GM23338 (cell line): Measurements from ENCODE around the gene EHD1. TPM values are rescaled to one million over a fixed set of nuclear protein-coding genes. Genes with fewer than 3 reads are reported as not detected.

ENCODE experiments used
- ATAC-seq: fragments of 200-7000 bp; cut with Tn5 transposase; 3 replicates; pipeline ENCODE4 v1.9.1; 2020
- DNase-seq: peaks from one replicate; pipeline ENCODE4 v3.0.0-alpha.2; 2015; ENCODE audit warnings: low spot score
- H2AFZ ChIP-seq: fragments of 200-600 bp; sonication (generic); 2 replicates; pipeline ENCODE4 v1.8.0; 2016; ENCODE audit warnings: antibody characterized with exemption, mild to moderate bottlenecking, moderate library complexity
- H3F3A ChIP-seq: fragments of 200-600 bp; sonication (generic); replicated peaks from 2 replicates; pipeline ENCODE4 v1.8.0; 2017; ENCODE audit warnings: antibody characterized with exemption, mixed run types, low read depth
- H3K27ac ChIP-seq: fragments of 200-600 bp; sonication (generic); 2 replicates; pipeline ENCODE4 v1.6.1; 2016; ENCODE audit warnings: low read depth
- H3K27me3 ChIP-seq: fragments of 200-600 bp; sonication (generic); 2 replicates; pipeline ENCODE4 v1.8.0; 2016; ENCODE audit warnings: mild to moderate bottlenecking, mixed run types, moderate library complexity; ENCODE audit not compliant: insufficient read depth
- H3K36me3 ChIP-seq: fragments of 200-600 bp; sonication (generic); 2 replicates; pipeline ENCODE4 v1.8.0; 2016; ENCODE audit warnings: mild to moderate bottlenecking; ENCODE audit not compliant: insufficient read depth
- H3K4me1 ChIP-seq: fragments of 200-600 bp; sonication (generic); 2 replicates; pipeline ENCODE4 v1.8.0; 2016; ENCODE audit warnings: mild to moderate bottlenecking, moderate library complexity; ENCODE audit not compliant: insufficient read depth
- H3K4me2 ChIP-seq: fragments of 200-600 bp; sonication (generic); 2 replicates; pipeline ENCODE4 v1.7.1; 2017; ENCODE audit warnings: mixed run types
- H3K4me3 ChIP-seq: fragments of 200-600 bp; sonication (generic); 2 replicates; pipeline ENCODE4 v1.6.1; 2016; ENCODE audit warnings: mixed run types
- H3K79me2 ChIP-seq: fragments of 200-600 bp; sonication (generic); replicated peaks from 2 replicates; pipeline ENCODE4 v1.8.0; 2017; ENCODE audit warnings: mild to moderate bottlenecking; ENCODE audit not compliant: insufficient read depth
- H3K9me2 ChIP-seq: fragments of 200-600 bp; sonication (generic); 2 replicates; pipeline ENCODE4 v1.8.0; 2017; ENCODE audit not compliant: insufficient read depth
- H4K20me1 ChIP-seq: fragments of 200-600 bp; sonication (generic); replicated peaks from 2 replicates; pipeline ENCODE4 v1.8.0; 2017; ENCODE audit warnings: mild to moderate bottlenecking; ENCODE audit not compliant: insufficient read depth
- H3K27ac Mint-ChIP-seq: 2 replicates; pipeline ENCODE4 v1.8.0; 2020; ENCODE audit warnings: inconsistent platforms, mild to moderate bottlenecking, moderate library complexity, mixed read lengths
- H3K27me3 Mint-ChIP-seq: 3 replicates; pipeline ENCODE4 v1.8.0; 2022; ENCODE audit warnings: low read depth, mild to moderate bottlenecking, moderate library complexity, mixed read lengths, inconsistent platforms; ENCODE audit not compliant: insufficient read depth, poor library complexity
- H3K36me3 Mint-ChIP-seq: 3 replicates; pipeline ENCODE4 v1.8.0; 2021; ENCODE audit warnings: low read depth, mild to moderate bottlenecking, inconsistent platforms, moderate library complexity, mixed read lengths
- H3K4me1 Mint-ChIP-seq: 3 replicates; pipeline ENCODE4 v1.8.0; 2020; ENCODE audit warnings: mild to moderate bottlenecking, inconsistent platforms, mixed read lengths
- H3K4me3 Mint-ChIP-seq: 3 replicates; pipeline ENCODE4 v1.8.0; 2021; ENCODE audit warnings: moderate library complexity, mild to moderate bottlenecking, inconsistent platforms, mixed read lengths
- H3K9me3 Mint-ChIP-seq: 3 replicates; pipeline ENCODE4 v1.8.0; 2020; ENCODE audit warnings: moderate library complexity, mild to moderate bottlenecking, inconsistent platforms, mixed read lengths
- CREB1 ChIP-seq: fragments of 250-450 bp; sonication (Bioruptor Pico); IDR thresholded peaks from 2 replicates; pipeline ENCODE4 v1.5.0; 2020; ENCODE audit warnings: low read depth, mild to moderate bottlenecking, moderate library complexity
- EZH2phosphoT487 ChIP-seq: fragments of 200-600 bp; sonication (generic); IDR thresholded peaks from one replicate; pipeline ENCODE4 v1.8.1; 2018; ENCODE audit warnings: antibody characterized with exemption; ENCODE audit not compliant: unreplicated experiment
- JUNB ChIP-seq: IDR thresholded peaks from one replicate; pipeline ENCODE4 v1.6.1; 2016; ENCODE audit warnings: antibody characterized with exemption; ENCODE audit not compliant: unreplicated experiment
- POLR2AphosphoS5 ChIP-seq: IDR thresholded peaks from 2 replicates; pipeline ENCODE4 v1.6.1; 2016; ENCODE audit warnings: antibody characterized with exemption, low read depth
- ZNF114 ChIP-seq: fragments of 250-450 bp; sonication (Bioruptor Pico); IDR thresholded peaks from 2 replicates; pipeline ENCODE4 v1.5.0; 2020; ENCODE audit warnings: mild to moderate bottlenecking, moderate library complexity
- ZNF331 ChIP-seq: fragments of 250-450 bp; sonication (Bioruptor Pico); IDR thresholded peaks from 2 replicates; pipeline ENCODE4 v1.5.0; 2020; ENCODE audit warnings: low read depth, mild to moderate bottlenecking, moderate library complexity
- polyA plus RNA-seq: library from polyadenylated mRNA; unstranded; fragments of >200 nt; fragmentation: Nextera tagmentation; extraction: Ambion mirVana; gene quantifications from 2 replicates; pipeline ENCODE4 v1.2.1, GENCODE V29; 2016
- total RNA-seq: library from RNA; depleted of rRNA; stranded (reverse); fragments of >200 nt; shearing (Covaris generic); gene quantifications from 2 replicates; pipeline ENCODE4 v1.2.3, GENCODE V29; 2014
- TF ChIP-seq, protein P1 (sequence below): IDR thresholded peaks from one replicate; pipeline ENCODE4 v1.6.1; 2018; ENCODE audit warnings: antibody characterized with exemption; ENCODE audit not compliant: unreplicated experiment
- TF ChIP-seq, protein P2 (sequence below): IDR thresholded peaks from 2 replicates; pipeline ENCODE4 v1.6.1; 2016; ENCODE audit warnings: antibody characterized with exemption
- TF ChIP-seq, protein P3 (sequence below): fragments of 250-450 bp; sonication (Bioruptor Pico); IDR thresholded peaks from 2 replicates; pipeline ENCODE4 v1.5.0; 2020; ENCODE audit warnings: mild to moderate bottlenecking, moderate library complexity

The EHD1 gene
- total and polyA plus RNA-seq, 2 experiments from 2014 or later: 16.7 to 69.7 TPM

DNA sequence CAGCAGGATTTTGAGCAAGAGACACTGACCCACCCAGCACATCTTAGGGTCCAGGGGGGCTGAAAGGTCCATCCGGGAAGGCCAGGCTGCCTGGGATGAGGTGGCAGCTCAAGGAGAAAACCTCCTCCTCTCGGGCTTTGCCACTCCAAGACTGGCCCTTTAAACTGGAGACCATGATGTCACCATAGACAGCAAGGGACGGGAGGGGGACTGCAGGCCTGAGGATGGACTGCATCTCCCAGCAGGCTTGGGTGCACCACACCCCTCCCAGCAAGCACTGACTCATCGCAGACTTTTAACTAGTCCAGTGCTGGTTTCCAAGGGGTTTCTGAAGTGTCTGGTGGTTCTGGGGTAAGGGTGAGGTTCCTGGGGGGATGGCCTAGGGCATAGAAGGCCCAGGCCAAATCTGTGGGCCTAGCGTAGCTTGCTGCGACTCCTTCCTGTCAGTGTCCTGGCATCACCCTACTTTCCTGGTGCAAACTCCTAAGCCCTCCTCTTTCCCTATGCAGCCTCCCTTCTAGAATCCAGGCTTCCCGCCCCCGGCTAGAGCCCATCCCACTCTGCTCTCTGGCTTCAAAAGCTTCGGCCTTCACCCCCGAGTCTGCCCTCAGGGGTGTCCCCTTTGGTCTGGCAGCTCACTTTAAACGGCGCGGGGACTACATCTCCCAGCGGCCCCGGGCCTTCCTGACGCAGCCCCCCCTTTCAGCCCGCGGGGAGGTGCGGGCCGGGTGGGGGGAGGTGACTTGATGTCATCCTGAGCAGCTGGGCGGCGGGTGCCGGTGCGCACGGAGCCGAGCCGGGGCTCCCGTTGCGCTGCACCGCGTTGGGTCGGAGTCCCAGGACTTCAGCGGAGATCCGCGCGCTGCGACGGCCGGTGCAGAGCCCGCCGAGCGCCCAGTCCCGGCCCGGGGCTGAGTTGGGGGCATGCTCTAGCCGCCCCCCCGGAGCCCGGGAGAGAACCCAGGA lies 45.8 kb upstream of the EHD1 start, which contains the start of gene PPP2R5B:
Gene PPP2R5B, plus strand, starts transcription at position 746 of the 966 bp plus-strand sequence. CDS start 1,046 bp downstream, outside the sequence.
- Histone ChIP-seq H3K79me2 (no peaks in the 10 kb centered on the region), H3K4me2 (peak within 1 kb of the TSS; percentile 99), H3K36me3 (no peaks in the 10 kb centered on the region), H3K27me3 (no peaks in the 10 kb centered on the region), H3K27ac (peak within 1 kb of the TSS; percentile 78; the same call in 1 of the 2 replicates), H3F3A (no peaks in the 10 kb centered on the region), H3K9me2 (no peaks in the 10 kb centered on the region), H4K20me1 (no peaks in the 10 kb centered on the region; the same call in 1 of the 2 replicates), H2AFZ (peak within 1 kb of the TSS; percentile 100), H3K4me3 (peak within 1 kb of the TSS; percentile 90), H3K4me1 (peaks cover 4% of the 10 kb centered on the region; the same call in 1 of the 2 replicates)
- peak within 1 kb of the TSS; percentile 94 for H3K27ac Mint-ChIP-seq
- H3K4me3 Mint-ChIP-seq: peak within 1 kb of the TSS; percentile 90
- ATAC-seq (peak; percentile 89), DNase-seq (peak; percentile 94)
- peaks cover 6% of the 10 kb centered on the region; the same call in 1 of the 3 replicates for H3K4me1 Mint-ChIP-seq
- H3K27me3 Mint-ChIP-seq: peaks cover 11% of the 10 kb centered on the region
- TF ChIP-seq JUNB (no peak), CREB1 (CRISPR knock-in tag) (peak; percentile 84), ZNF331 (CRISPR knock-in tag) (no peak), POLR2AphosphoS5 (peak; percentile 42), ZNF114 (CRISPR knock-in tag) (no peak)
- TF ChIP-seq, protein P1, sequence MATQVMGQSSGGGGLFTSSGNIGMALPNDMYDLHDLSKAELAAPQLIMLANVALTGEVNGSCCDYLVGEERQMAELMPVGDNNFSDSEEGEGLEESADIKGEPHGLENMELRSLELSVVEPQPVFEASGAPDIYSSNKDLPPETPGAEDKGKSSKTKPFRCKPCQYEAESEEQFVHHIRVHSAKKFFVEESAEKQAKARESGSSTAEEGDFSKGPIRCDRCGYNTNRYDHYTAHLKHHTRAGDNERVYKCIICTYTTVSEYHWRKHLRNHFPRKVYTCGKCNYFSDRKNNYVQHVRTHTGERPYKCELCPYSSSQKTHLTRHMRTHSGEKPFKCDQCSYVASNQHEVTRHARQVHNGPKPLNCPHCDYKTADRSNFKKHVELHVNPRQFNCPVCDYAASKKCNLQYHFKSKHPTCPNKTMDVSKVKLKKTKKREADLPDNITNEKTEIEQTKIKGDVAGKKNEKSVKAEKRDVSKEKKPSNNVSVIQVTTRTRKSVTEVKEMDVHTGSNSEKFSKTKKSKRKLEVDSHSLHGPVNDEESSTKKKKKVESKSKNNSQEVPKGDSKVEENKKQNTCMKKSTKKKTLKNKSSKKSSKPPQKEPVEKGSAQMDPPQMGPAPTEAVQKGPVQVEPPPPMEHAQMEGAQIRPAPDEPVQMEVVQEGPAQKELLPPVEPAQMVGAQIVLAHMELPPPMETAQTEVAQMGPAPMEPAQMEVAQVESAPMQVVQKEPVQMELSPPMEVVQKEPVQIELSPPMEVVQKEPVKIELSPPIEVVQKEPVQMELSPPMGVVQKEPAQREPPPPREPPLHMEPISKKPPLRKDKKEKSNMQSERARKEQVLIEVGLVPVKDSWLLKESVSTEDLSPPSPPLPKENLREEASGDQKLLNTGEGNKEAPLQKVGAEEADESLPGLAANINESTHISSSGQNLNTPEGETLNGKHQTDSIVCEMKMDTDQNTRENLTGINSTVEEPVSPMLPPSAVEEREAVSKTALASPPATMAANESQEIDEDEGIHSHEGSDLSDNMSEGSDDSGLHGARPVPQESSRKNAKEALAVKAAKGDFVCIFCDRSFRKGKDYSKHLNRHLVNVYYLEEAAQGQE: no peak
- TF ChIP-seq, protein P2, sequence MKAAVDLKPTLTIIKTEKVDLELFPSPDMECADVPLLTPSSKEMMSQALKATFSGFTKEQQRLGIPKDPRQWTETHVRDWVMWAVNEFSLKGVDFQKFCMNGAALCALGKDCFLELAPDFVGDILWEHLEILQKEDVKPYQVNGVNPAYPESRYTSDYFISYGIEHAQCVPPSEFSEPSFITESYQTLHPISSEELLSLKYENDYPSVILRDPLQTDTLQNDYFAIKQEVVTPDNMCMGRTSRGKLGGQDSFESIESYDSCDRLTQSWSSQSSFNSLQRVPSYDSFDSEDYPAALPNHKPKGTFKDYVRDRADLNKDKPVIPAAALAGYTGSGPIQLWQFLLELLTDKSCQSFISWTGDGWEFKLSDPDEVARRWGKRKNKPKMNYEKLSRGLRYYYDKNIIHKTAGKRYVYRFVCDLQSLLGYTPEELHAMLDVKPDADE: peak; percentile 82; the same call in 1 of the 2 replicates
- H3K36me3 Mint-ChIP-seq: no peaks in the 10 kb centered on the region
- H3K9me3 Mint-ChIP-seq: no peaks in the 10 kb centered on the region; the same call in 2 of the 3 replicates

DNA sequence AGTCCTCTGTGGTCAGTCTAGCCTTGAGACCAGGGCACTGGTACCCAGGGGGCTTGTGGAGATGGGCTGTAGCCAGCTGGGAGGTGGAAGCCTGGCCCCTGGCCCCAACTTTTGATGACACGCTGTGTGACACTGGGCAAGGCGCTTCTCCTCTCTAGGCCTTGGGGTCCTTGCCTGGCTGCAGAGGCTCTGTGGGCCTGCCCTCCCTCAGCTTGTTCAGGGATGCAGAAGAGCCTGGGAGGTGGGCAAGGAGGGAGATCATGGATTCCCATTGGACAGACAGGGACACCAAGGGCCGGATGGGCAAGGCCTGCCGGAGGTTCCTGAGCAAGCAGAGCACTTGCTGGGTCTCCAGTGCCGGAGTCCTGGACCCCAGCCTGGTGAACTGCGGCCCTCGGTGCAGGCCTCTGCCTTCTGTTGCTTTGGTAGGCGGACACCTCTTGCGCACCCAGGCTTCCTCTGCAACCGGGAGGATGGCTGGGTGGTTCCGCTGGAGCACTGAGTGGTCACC lies 44.8 kb upstream of the EHD1 start:
- H4K20me1 ChIP-seq: no peaks in the 10 kb centered on the region; the same call in 1 of the 2 replicates
- H3K79me2 ChIP-seq: no peaks in the 10 kb centered on the region
- no peaks in the 10 kb centered on the region for H3K36me3 ChIP-seq
- peaks cover 7% of the 10 kb centered on the region for H3K4me1 ChIP-seq
- H3K4me3 ChIP-seq: no peak overlapping the region
- H2AFZ ChIP-seq: peak overlapping the region; percentile 98
- H3K27ac ChIP-seq: no peak overlapping the region
- H3K9me3 Mint-ChIP-seq: no peaks in the 10 kb centered on the region; the same call in 2 of the 3 replicates
- H3K4me3 Mint-ChIP-seq: no peak overlapping the region
- no peak for DNase-seq
- no peak for ATAC-seq
- no peak overlapping the region for H3K27ac Mint-ChIP-seq
- no peaks in the 10 kb centered on the region for H3F3A ChIP-seq
- H3K36me3 Mint-ChIP-seq: no peaks in the 10 kb centered on the region
- H3K27me3 ChIP-seq: no peaks in the 10 kb centered on the region
- H3K27me3 Mint-ChIP-seq: peaks cover 9% of the 10 kb centered on the region
- H3K9me2 ChIP-seq: no peaks in the 10 kb centered on the region
- H3K4me2 ChIP-seq: no peak overlapping the region
- H3K4me1 Mint-ChIP-seq: peaks cover 6% of the 10 kb centered on the region; the same call in 2 of the 3 replicates
- TF ChIP-seq, protein P3, sequence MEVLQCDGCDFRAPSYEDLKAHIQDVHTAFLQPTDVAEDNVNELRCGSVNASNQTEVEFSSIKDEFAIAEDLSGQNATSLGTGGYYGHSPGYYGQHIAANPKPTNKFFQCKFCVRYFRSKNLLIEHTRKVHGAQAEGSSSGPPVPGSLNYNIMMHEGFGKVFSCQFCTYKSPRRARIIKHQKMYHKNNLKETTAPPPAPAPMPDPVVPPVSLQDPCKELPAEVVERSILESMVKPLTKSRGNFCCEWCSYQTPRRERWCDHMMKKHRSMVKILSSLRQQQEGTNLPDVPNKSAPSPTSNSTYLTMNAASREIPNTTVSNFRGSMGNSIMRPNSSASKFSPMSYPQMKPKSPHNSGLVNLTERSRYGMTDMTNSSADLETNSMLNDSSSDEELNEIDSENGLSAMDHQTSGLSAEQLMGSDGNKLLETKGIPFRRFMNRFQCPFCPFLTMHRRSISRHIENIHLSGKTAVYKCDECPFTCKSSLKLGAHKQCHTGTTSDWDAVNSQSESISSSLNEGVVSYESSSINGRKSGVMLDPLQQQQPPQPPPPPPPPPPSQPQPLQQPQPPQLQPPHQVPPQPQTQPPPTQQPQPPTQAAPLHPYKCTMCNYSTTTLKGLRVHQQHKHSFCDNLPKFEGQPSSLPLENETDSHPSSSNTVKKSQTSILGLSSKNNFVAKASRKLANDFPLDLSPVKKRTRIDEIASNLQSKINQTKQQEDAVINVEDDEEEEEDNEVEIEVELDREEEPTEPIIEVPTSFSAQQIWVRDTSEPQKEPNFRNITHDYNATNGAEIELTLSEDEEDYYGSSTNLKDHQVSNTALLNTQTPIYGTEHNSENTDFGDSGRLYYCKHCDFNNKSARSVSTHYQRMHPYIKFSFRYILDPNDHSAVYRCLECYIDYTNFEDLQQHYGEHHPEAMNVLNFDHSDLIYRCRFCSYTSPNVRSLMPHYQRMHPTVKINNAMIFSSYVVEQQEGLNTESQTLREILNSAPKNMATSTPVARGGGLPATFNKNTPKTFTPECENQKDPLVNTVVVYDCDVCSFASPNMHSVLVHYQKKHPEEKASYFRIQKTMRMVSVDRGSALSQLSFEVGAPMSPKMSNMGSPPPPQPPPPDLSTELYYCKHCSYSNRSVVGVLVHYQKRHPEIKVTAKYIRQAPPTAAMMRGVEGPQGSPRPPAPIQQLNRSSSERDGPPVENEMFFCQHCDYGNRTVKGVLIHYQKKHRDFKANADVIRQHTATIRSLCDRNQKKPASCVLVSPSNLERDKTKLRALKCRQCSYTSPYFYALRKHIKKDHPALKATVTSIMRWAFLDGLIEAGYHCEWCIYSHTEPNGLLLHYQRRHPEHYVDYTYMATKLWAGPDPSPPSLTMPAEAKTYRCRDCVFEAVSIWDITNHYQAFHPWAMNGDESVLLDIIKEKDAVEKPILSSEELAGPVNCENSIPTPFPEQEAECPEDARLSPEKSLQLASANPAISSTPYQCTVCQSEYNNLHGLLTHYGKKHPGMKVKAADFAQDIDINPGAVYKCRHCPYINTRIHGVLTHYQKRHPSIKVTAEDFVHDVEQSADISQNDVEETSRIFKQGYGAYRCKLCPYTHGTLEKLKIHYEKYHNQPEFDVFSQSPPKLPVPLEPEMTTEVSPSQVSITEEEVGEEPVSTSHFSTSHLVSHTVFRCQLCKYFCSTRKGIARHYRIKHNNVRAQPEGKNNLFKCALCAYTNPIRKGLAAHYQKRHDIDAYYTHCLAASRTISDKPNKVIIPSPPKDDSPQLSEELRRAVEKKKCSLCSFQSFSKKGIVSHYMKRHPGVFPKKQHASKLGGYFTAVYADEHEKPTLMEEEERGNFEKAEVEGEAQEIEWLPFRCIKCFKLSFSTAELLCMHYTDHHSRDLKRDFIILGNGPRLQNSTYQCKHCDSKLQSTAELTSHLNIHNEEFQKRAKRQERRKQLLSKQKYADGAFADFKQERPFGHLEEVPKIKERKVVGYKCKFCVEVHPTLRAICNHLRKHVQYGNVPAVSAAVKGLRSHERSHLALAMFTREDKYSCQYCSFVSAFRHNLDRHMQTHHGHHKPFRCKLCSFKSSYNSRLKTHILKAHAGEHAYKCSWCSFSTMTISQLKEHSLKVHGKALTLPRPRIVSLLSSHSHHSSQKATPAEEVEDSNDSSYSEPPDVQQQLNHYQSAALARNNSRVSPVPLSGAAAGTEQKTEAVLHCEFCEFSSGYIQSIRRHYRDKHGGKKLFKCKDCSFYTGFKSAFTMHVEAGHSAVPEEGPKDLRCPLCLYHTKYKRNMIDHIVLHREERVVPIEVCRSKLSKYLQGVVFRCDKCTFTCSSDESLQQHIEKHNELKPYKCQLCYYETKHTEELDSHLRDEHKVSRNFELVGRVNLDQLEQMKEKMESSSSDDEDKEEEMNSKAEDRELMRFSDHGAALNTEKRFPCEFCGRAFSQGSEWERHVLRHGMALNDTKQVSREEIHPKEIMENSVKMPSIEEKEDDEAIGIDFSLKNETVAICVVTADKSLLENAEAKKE (CRISPR knock-in tag): no peak
- TF ChIP-seq EZH2phosphoT487: no peak
